B cell (primary cell): ENCODE results near the gene CNPY2. TPM values are rescaled to one million over a fixed set of nuclear protein-coding genes. Genes with fewer than 3 reads are reported as not detected.
A peak's percentile ranks its signal among the peaks of the same experiment; 100 is the strongest.

ENCODE experiments used
- ATAC-seq: fragments of 200-7000 bp; cut with Tn5 transposase; one replicate; pipeline ENCODE4 v1.10.0; 2021; ENCODE audit warnings: low read depth, mild to moderate bottlenecking, moderate number of reproducible peaks, moderate library complexity
- CTCF ChIA-PET: fragments of 350-600 bp; sonication (Branson Sonifier 250); formaldehyde crosslinking; loops from one replicate; lab custom pipeline; 2021; ENCODE audit warnings: antibody characterized with exemption, inconsistent platforms; lab: Charles Lee
- POLR2A ChIA-PET: fragments of 350-600 bp; sonication (Branson Sonifier 250); formaldehyde crosslinking; loops from one replicate; lab custom pipeline; 2021; ENCODE audit warnings: antibody characterized with exemption; lab: Charles Lee
- DNase-seq: peaks from one replicate; pipeline ENCODE4 v3.0.0; 2013
- H2AFZ ChIP-seq: 2 replicates; pipeline ENCODE4 v1.6.1; 2012; ENCODE audit warnings: mild to moderate bottlenecking, low read depth, low read length; ENCODE audit not compliant: insufficient read depth, poor library complexity, severe bottlenecking
- H3K27ac ChIP-seq, 2 donors: 1 replicate in 1 of 2; 2 replicates in 1 of 2; pipeline ENCODE4 v1.5.1; 2012 to 2013; ENCODE audit warnings: low read length in 2 of 2, mild to moderate bottlenecking in 2 of 2, moderate library complexity in 1 of 2
- H3K27me3 ChIP-seq, 4 experiments: fragments of 200-600 bp in 1 of 4; sonication (generic) in 1 of 4; replicated peaks in 1 of 4; 1 replicate in 2 of 4; 2 replicates in 2 of 4; pipeline versions ENCODE4 v1.6.1 to v1.7.0; 2013 to 2016; ENCODE audit warnings: low read length in 3 of 4, mild to moderate bottlenecking in 2 of 4, mixed read lengths in 1 of 4, moderate library complexity in 1 of 4; ENCODE audit not compliant: insufficient read depth in 4 of 4, control insufficient read depth in 3 of 4; ENCODE audit errors: control extremely low read depth in 1 of 4
- H3K36me3 ChIP-seq, 2 experiments: replicated peaks in 1 of 2; 1 replicate in 1 of 2; 2 replicates in 1 of 2; pipeline versions ENCODE4 v1.6.1 to v1.7.1; 2013; ENCODE audit warnings: low read length in 1 of 2; ENCODE audit not compliant: insufficient read depth in 2 of 2, control insufficient read depth in 1 of 2; ENCODE audit errors: control extremely low read depth in 1 of 2, extremely low read depth in 1 of 2
- H3K4me1 ChIP-seq, 2 donors: fragments of 200-600 bp in 1 of 2; sonication (generic) in 1 of 2; 1 replicate in 1 of 2; 2 replicates in 1 of 2; pipeline versions ENCODE4 v1.5.1 to v1.6.1; 2013 to 2017; ENCODE audit warnings: low read length in 2 of 2; ENCODE audit not compliant: control insufficient read depth in 2 of 2, insufficient read depth in 2 of 2
- H3K4me2 ChIP-seq: replicated peaks from 2 replicates; pipeline ENCODE3; 2012; ENCODE audit warnings: mild to moderate bottlenecking, low read depth, low read length; ENCODE audit not compliant: poor library complexity, severe bottlenecking
- H3K4me3 ChIP-seq, 5 experiments: fragments of 200-600 bp in 1 of 5; sonication (generic) in 1 of 5; 1 replicate in 3 of 5; 2 replicates in 2 of 5; pipeline versions ENCODE4 v1.5.1 to v1.7.0; 2011 to 2016; ENCODE audit warnings: low read length in 4 of 5, mild to moderate bottlenecking in 4 of 5, low read depth in 2 of 5, control low read depth in 1 of 5, moderate library complexity in 1 of 5; ENCODE audit not compliant: insufficient read depth in 1 of 5; ENCODE audit errors: control extremely low read depth in 1 of 5, extremely low read depth in 1 of 5
- H3K79me2 ChIP-seq: fragments of 200-600 bp; sonication (generic); one replicate; pipeline ENCODE4 v1.6.0; 2016; ENCODE audit warnings: low read length; ENCODE audit not compliant: control insufficient read depth, insufficient read depth
- H3K9ac ChIP-seq: fragments of 200-600 bp; sonication (generic); 2 replicates; pipeline ENCODE4 v1.6.1; 2017; ENCODE audit warnings: mild to moderate bottlenecking, low read length, moderate library complexity
- H3K9me3 ChIP-seq, 3 donors: one replicate each; pipeline versions ENCODE4 v1.6.1 to v1.7.1; 2013; ENCODE audit warnings: low read length in 2 of 3; ENCODE audit not compliant: control insufficient read depth in 2 of 3, insufficient read depth in 1 of 3; ENCODE audit errors: control extremely low read depth in 1 of 3
- H4K20me1 ChIP-seq: 2 replicates; pipeline ENCODE4 v1.6.0; 2012; ENCODE audit warnings: mild to moderate bottlenecking, low read length; ENCODE audit not compliant: insufficient read depth, control insufficient read depth, poor library complexity, severe bottlenecking
- H3K27ac Mint-ChIP-seq: one replicate; pipeline ENCODE4 v1.8.0; 2021; ENCODE audit warnings: mixed read lengths
- H3K27me3 Mint-ChIP-seq: one replicate; pipeline ENCODE4 v1.8.0; 2021; ENCODE audit warnings: mixed read lengths
- H3K4me1 Mint-ChIP-seq: one replicate; pipeline ENCODE4 v1.8.0; 2021; ENCODE audit warnings: mixed read lengths
- H3K4me3 Mint-ChIP-seq: one replicate; pipeline ENCODE4 v1.8.0; 2021; ENCODE audit warnings: mixed read lengths
- H3K9me3 Mint-ChIP-seq: one replicate; pipeline ENCODE4 v1.8.0; 2022; ENCODE audit warnings: mixed read lengths; ENCODE audit not compliant: insufficient read depth
- CTCF ChIP-seq: fragments of 200-600 bp; IDR thresholded peaks from one replicate; pipeline ENCODE4 v1.8.0; 2022; ENCODE audit warnings: antibody characterized with exemption, mild to moderate bottlenecking
- EZH2 ChIP-seq: IDR thresholded peaks from 2 replicates; pipeline ENCODE4 v1.6.1; 2012; ENCODE audit warnings: borderline replicate concordance, low read depth, mild to moderate bottlenecking, moderate library complexity, low read length; ENCODE audit not compliant: insufficient read depth, poor library complexity, severe bottlenecking
- WGBS: methylation state at CpG from one replicate; pipeline ENCODE4 v1.1.5; 2013; ENCODE audit warnings: missing lambda C conversion rate; ENCODE audit not compliant: insufficient coverage; 5-methylcytosine and 5-hydroxymethylcytosine counted together
- intact Hi-C: fragments of 100-400 bp; cut with micrococcal nuclease; formaldehyde crosslinking; loops from one replicate; pipeline ENCODE4 v1.10.0; 2022
- polyA plus RNA-seq: library from polyadenylated mRNA; depleted of rRNA; stranded (reverse); fragments of >200 nt; gene quantifications from 2 replicates; pipeline ENCODE4 v1.2.3, GENCODE V29; 2012
- total RNA-seq, 2 donors: library from RNA; stranded (reverse); fragments of 120-200 nt in 1 of 2; gene quantifications; 1 replicate in 1 of 2; 2 replicates in 1 of 2; pipeline versions ENCODE4 v1.2.3 to v1.2.4, GENCODE V29; 2013 to 2022

The CNPY2 gene
- total and polyA plus RNA-seq, 2 donors (not counting 1 experiment from before 2014, with no cell fraction given), result 61.9 to 91.2 TPM

- peak overlapping the region; percentile 97 for H3K27ac Mint-ChIP-seq
- peak overlapping the region; percentile 78 to 91 (median 83) for H3K4me3 ChIP-seq
- H3K4me1 ChIP-seq, result peaks cover 51 to 61% of the 10 kb centered on the region in 2 donors
- peak overlapping the region; percentile 92 to 95 for H3K27ac ChIP-seq
- peaks cover 58% of the 10 kb centered on the region for H3K4me1 Mint-ChIP-seq
- peak overlapping the region; percentile 98 for H3K4me3 Mint-ChIP-seq
- no peak for TF ChIP-seq CTCF
- no peak for TF ChIP-seq EZH2
- peaks cover 31% of the 10 kb centered on the region for H4K20me1 ChIP-seq
- POLR2A ChIA-PET, result interaction anchor here (0.9 to 1.2 kb wide), 3 partner anchors 39 to 110 kb away, joined by 3 to 5 read pairs (median 4); partner anchors contain the start of genes IL23A and SMARCC2
- ATAC-seq (no peak), DNase-seq (no peak)
- H3K4me2 ChIP-seq, result peak overlapping the region; percentile 93
- 1% methylated on average over 10 of the region's 10 CpGs for WGBS
- H3K27me3 Mint-ChIP-seq, result no peaks in the 10 kb centered on the region
- H3K27me3 ChIP-seq, result no peaks in the 10 kb centered on the region
- H3K9me3 ChIP-seq, result no peaks in the 10 kb centered on the region
- H3K36me3 ChIP-seq, result peaks cover 0 to 4% of the 10 kb centered on the region in 2 experiments
- CTCF ChIA-PET, result interaction anchor here (0.8 to 1.1 kb wide), 3 partner anchors 11 to 180 kb away, joined by 4 to 9 read pairs (median 4); partner anchors contain the start of gene STAT2
- no peaks in the 10 kb centered on the region for H3K9me3 Mint-ChIP-seq
- peaks cover 75% of the 10 kb centered on the region for H3K79me2 ChIP-seq
- peak overlapping the region; percentile 97 for H2AFZ ChIP-seq
- H3K9ac ChIP-seq, result peak overlapping the region; percentile 81
- intact Hi-C loops, result no loop called here
Observed at GRCh38 chr12:56299308-56299852, 16.4 kb downstream of the CNPY2 start.

GRCh38 chr12:56298828-56299227 lies 17.0 kb downstream of the CNPY2 start:
- H3K4me3 ChIP-seq, result peak overlapping the region in 4 of 5 experiments; percentile 78 to 91 (median 84)
- H3K4me3 Mint-ChIP-seq, result peak overlapping the region; percentile 98
- peaks cover 81% of the 10 kb centered on the region for H3K79me2 ChIP-seq
- ATAC-seq, result no peak
- peak overlapping the region in 1 of 2 donors; percentile 95 for H3K27ac ChIP-seq
- peaks cover 35% of the 10 kb centered on the region for H4K20me1 ChIP-seq
- no peak for TF ChIP-seq CTCF
- TF ChIP-seq EZH2, result no peak
- peak overlapping the region; percentile 81 for H3K9ac ChIP-seq
- H2AFZ ChIP-seq, result no peak overlapping the region
- DNase-seq, result no peak
- intact Hi-C loops, result no loop called here
- no peaks in the 10 kb centered on the region for H3K9me3 ChIP-seq
- ChIA-PET POLR2A (interaction anchor here (1.0 kb wide), 1 partner anchor 17 kb away, joined by 3 read pairs; the partner anchor contains the start of gene CNPY2), CTCF (interaction anchor here (0.6 to 2.2 kb wide), 8 partner anchors 10 to 317 kb away, joined by 3 to 9 read pairs (median 4); partner anchors contain the start of genes IL23A, SMARCC2 and STAT2)
- peak overlapping the region; percentile 93 for H3K4me2 ChIP-seq
- no peaks in the 10 kb centered on the region for H3K27me3 ChIP-seq
- WGBS, result 74% methylated on average over 3 of the region's 5 CpGs
- no peaks in the 10 kb centered on the region for H3K27me3 Mint-ChIP-seq
- H3K9me3 Mint-ChIP-seq, result no peaks in the 10 kb centered on the region
- peaks cover 51 to 61% of the 10 kb centered on the region in 2 donors for H3K4me1 ChIP-seq
- H3K36me3 ChIP-seq, result peaks cover 0 to 6% of the 10 kb centered on the region in 2 experiments
- peaks cover 60% of the 10 kb centered on the region for H3K4me1 Mint-ChIP-seq
- H3K27ac Mint-ChIP-seq, result peak overlapping the region; percentile 97
